HG03039 (cell line): ENCODE measurements around the gene DIP2B.
"Not testable (repeated sequence)": the region's sequence is repeated elsewhere in the genome, so short reads cannot be mapped to it uniquely, and the experiment has no call there.

Experiments used
- ATAC-seq: cut with Tn5 transposase; IDR thresholded peaks from one replicate; pipeline ENCODE4 v1.9.1; 2021; ENCODE audit warnings: mild to moderate bottlenecking, moderate library complexity; ENCODE audit not compliant: unreplicated experiment

DIP2B gene

DNA sequence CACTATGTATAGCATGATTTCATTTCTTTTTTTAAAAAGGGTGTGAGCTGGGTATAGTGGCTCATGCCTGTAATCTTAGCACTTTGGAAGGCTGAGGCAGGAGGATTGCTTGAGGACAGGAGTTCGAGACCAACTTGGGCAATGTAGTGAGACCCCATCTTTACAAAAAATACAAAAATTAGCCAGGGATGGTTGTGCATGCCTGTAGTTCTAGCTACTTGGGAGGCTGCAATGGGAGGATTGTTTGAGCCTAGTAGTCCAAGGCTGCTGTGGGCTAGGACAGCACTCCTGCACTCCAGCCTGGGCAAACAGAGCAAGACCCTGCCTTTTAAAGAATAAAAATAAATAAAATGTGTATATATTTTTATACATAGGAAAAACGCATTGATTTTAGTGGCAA is 43.0 kb downstream of the DIP2B start:
- ATAC-seq = no peak

DNA sequence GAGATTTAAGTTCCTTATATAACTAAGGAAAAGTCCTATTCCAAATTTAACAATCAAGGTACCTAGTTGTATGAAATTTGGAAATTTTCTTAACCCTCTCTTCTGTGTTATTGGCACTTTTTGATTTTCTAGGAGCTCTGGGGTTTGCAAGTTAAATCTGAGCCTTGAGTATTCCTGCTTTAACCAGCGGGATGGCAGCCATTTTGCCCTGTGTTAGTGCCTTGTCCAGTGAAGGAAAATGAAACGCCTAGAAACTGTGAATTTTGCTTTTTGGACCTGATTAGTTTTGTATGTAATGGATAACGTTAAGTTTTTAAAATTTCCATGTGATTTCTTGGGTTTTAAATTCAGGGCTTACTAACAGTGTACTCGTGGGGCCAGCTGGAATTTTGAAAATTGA is 45.1 kb downstream of the DIP2B start:
- no peak for ATAC-seq

GRCh38 chr12:50550530-50551223 is 45.9 kb downstream of the DIP2B start:
- no peak for ATAC-seq

- no peak for ATAC-seq
Observed at GRCh38 chr12:50551866-50552265, 47.1 kb downstream of the DIP2B start.

DNA sequence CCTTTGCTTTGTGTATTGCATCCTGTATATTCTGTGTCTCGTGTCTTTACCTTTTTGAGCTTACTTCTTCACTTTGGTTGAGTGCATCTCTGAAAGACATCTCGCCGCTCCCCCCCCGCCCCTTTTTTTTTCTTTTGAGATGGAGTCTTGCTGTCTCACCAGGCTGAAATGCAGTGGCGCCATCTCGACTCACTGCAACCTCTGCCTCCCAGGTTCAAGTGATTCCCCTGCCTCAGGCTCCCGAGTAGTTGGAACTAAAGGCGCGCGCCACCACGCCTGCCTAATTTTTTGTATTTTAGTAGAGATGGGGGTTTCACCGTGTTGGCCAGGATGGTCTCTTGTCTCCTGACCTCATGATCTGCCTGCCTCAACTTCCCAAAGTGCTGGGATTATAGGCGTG is 49.9 kb downstream of the DIP2B start:
- ATAC-seq = no peak

- ATAC-seq = no peak
Observed at GRCh38 chr12:50555471-50555885, 50.7 kb downstream of the DIP2B start.

DNA sequence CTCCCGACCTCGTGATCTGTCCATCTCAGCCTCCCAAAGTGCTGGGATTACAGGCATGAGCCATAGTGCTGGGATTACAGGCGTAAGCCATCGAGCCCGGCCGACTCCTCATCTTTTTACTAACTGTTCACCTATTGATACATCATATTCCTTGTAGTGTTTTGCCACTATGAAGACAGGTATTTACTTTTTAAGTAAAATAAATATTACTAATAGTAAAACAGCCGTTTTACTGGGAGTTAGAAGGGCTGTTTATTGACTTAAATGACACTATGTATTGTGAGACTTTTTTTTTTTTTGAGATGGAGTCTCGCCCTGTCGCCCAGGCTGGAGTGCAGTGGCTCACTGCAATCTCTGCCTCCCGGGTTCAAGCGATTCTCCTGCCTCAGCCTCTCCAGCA is 51.5 kb downstream of the DIP2B start:
- ATAC-seq = no peak

- ATAC-seq = not testable (repeated sequence)
Observed at GRCh38 chr12:50556796-50557195, 52.0 kb downstream of the DIP2B start.

GRCh38 chr12:50557421-50557820 is 52.6 kb downstream of the DIP2B start:
- no peak for ATAC-seq

- ATAC-seq = no peak
Observed at GRCh38 chr12:50558970-50559369, 54.2 kb downstream of the DIP2B start.

- ATAC-seq = no peak
Observed at GRCh38 chr12:50562520-50563433, 58.0 kb downstream of the DIP2B start.

- no peak for ATAC-seq
Observed at GRCh38 chr12:50563434-50563787, 58.6 kb downstream of the DIP2B start.

GRCh38 chr12:50564237-50564947 is 59.6 kb downstream of the DIP2B start:
- ATAC-seq = no peak

GRCh38 chr12:50564948-50565297 is 60.1 kb downstream of the DIP2B start:
- no peak for ATAC-seq

- ATAC-seq = no peak
Observed at GRCh38 chr12:50566066-50566465, 61.3 kb downstream of the DIP2B start.

DNA sequence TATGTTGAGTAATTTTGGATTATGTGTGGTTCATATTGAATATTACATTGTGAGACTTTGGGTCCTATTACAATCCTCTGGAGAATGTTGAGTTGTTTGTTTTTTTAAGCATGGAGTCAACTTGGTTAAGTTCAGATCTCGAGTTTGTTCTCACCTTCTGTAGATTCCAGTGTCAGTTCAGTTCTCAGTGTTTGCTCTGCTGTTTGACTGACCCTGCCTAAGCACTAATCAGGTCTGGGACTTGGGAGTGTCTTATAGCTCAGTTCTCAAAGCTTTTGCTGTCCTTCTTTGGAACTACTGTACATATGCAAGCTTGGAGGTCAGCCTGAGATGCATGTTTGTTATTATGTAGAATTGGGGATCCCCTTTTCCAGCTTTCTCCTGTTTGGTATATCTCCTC is 63.1 kb downstream of the DIP2B start:
- ATAC-seq = no peak

GRCh38 chr12:50568338-50569091 is 63.7 kb downstream of the DIP2B start:
- ATAC-seq = no peak

DNA sequence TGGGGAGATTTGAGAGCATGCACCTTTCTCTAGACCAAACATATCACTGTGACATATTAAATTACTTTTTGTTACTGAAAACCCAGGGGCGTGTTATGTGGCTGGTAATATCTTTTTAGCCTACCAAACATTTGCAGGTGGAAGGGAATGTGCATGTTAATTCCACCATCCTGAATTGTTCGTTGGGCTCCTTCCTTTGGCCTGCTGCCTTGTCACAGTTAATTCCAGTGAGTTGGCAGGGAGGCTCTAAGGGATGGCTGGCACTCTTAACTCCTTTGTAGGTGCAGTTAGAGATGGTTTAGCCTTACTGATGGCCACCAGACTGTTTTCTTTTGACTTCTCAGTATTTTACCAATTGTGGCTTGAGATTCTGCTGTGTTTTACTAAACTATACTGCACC is 64.5 kb downstream of the DIP2B start:
- ATAC-seq = no peak

DNA sequence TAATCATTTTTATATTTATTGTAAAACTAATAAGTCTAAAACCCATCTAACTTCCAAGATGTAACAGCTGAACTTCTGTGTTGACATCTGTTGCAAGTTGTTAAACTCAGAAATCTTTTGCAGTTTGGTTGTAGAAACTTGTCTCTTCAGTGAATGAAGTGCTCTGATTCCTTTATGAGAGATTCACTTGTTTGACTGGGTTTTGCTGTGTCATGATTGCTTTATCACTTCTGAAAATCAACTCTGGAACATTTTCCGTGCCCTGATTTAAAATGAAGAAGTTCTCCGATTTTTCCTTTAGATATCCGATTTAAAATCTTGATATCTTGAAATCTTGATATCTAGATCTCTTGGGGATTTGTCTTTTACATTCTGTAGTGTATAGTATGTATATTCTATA is 65.1 kb downstream of the DIP2B start:
- ATAC-seq = no peak

- ATAC-seq = no peak
Observed at GRCh38 chr12:50571786-50572185, 67.0 kb downstream of the DIP2B start.

GRCh38 chr12:50572287-50572686 is 67.5 kb downstream of the DIP2B start:
- ATAC-seq = no peak
